ENCODE results near the gene LARGE1.

The LARGE1 gene

DNA sequence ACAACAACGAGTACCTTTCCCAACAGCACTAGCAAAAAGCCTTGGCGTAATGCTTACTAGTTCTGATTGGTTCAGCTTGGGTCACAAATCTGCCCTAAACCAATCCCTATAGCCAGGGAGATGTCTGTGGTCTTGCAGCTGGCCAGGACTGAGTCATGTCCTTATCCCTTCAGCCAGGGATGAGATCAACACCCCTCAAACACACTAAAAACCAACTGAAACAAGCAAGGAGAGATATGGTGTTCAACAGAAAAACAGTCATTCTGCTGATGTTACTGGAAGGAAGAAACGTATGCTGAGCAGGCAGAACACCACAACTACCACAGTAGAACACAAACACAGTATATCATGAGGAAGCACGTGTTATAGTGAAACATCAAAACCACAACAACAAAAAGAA, 375.6 kb downstream of the LARGE1 start:
- DNase-seq, result no peak

GRCh38 chr22:33542722-33543121, 377.6 kb downstream of the LARGE1 start:
- DNase-seq, result no peak

DNA sequence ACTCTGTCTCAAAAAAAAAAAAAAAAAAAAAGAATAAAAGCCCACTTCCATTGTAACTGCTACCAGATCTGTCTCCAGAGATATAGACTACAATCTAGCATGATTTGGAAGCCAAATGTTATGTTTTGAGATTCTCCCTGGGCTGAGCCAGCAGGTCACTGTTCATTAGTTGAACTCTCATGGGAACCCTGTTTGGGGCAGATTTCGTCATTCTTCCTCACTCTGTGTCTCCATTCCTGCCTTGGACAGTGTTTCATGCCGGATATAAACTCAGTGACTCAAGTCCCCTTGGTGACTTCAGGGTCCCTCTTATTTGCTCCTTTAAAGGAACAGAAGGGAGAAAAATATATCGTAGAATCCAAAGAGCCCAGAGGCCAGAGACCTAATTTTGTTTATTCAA, 378.1 kb downstream of the LARGE1 start:
- DNase-seq, result no peak

GRCh38 chr22:33539902-33540751, 380.1 kb downstream of the LARGE1 start:
- no peak for DNase-seq

DNA sequence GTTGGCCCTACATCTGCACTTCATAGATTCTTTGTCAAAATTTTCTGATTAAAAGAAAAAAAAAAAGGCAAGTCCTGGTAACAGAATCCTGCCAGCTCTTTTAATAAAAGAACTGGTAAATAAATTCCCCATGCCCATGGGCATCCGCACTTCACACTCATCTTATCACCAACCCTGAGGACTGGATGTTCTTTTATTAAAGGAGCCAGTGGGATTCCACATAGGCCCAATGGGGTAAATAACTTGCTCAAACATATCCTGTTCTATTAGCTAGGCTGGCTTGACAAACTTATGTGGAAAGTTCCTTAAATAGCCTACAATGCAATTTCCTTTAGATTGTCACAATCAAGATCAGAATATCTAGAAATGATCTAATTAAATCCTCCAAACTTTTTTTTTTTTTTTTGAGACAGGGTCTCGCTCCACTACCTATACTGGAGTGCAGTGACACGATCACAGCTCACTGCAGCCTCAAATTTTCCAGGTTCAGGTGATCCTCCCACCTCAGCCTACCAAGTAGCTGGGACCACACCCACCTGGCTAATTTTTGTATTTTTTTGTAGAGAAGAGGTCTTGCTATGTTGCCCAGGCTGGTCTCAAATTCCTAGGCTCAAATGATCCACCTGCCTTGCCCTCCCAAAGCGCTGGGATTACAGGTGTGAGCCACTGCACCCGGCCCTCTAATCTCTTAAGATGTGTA, 380.9 kb downstream of the LARGE1 start:
- no peak for DNase-seq

DNA sequence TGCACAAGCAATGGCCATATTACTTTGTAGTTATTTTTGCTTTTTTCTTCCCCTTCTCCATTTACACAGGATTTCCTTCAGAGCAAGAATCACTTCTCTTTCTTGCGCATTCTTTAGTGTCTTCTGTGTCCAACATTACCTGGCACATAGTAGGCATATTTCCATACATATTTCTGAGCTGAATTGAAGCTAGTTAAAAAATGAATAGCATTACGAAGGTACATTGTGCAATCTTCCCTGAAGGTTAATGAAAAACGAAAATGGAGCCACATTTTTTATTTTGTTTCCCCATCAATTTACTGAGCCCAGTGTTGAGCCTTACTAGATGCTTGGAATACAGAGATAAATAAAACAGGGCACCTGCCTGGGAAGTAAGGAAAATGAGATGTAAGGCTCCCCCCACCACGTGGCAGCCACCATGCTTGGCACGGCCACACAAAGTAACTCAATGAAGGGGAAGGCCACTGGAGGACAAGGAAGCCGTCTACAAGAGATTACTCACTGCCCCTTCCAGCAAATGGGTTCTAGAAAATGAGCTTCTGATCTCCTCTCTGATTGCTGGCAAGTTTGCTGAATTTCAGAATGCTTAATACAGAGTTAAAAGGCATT, 381.9 kb downstream of the LARGE1 start:
- DNase-seq, result no peak

GRCh38 chr22:33537059-33537458, 383.2 kb downstream of the LARGE1 start:
- DNase-seq, result no peak

DNA sequence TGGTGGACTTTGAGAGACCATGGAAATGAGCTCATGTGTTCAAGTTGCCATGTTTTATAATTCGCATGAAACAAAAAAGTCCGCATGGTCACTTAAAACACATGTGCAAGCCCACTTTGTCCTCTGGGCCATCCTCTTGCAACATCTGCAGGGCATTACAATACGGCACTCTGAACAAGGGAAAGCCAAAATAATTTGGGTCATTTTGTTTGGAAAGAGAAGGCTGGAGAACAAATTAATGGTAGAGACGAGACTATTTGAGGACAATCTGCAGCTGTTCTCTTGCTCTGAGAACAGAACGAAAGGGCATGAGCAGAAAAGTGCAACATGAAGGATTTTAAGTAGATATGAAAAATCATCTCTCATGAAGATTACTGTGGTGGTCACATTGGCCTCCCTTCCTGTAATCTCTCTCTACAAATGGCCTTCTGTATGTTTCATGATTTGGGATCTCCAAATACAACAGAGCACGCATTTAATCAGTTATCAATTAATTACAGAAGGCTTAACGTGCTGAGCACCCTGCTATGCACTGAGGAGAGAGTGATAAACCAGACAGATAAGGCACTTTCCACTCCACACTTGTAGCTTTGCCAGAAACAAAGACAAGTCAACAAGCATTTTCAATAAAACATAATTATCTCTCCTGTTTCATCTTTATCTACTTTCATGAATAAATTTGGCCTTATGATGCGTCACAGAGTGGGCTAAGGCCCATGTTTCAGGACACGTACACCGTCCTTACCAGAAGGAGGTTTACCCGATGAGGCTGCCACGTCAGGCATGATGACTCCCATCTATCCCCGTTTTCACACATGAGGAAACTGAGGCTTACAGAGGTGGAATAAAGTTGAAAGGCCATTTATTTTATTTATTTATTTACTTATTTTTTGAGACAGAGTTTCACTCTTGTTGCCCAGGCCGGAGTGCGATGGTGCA, 384.1 kb downstream of the LARGE1 start:
- DNase-seq, result no peak

DNA sequence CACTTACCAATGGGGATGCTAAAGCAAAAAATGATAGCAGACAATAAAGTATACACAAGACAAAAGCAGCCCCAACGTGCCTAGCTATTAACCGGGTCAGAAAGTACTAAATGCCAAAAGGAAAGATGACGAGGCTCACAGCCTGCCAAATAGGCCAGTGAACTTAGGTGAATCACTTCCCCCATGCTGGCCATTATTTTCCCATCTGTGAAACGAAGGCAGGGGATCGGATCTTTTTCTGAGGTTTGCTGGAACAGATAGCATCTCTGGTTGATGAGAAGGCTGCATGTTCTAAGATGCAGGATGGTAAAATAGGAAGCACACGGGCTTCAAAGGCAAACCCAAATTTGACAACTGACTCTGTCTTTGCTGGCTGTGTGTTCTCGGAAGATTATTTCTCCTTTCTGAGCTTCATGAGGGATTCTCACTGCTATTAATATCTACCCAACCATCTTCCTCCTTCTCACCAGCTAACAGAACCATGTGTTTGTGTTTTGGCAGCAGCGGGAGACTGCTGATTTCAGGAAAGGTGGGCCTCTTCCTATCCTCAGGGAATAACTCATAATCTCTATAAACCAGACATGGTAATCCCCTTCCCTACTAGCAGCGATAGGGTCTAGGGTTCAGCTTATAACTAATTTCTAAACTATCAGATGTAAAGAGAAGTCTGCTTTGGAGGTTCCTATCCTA, 390.7 kb downstream of the LARGE1 start:
- DNase-seq, result no peak

DNA sequence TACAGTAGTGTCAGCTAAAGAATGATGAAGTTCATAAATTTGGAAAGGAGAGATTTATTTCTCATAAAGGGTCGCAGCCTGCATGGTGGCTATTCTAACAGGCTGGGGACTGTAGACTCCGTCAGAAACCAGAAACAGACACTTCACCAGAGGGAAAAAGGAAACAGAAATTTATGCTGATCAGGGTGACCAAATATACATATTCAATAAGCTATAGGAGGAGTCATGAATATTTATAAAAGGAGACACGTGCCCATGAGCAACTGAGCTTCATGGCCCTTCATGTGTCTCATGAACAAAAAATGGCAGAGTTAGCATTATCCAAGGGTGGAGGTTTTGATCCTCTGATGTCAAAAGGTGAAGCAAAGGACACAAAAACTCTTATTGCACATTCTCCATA, 392.1 kb downstream of the LARGE1 start:
- no peak for DNase-seq

DNA sequence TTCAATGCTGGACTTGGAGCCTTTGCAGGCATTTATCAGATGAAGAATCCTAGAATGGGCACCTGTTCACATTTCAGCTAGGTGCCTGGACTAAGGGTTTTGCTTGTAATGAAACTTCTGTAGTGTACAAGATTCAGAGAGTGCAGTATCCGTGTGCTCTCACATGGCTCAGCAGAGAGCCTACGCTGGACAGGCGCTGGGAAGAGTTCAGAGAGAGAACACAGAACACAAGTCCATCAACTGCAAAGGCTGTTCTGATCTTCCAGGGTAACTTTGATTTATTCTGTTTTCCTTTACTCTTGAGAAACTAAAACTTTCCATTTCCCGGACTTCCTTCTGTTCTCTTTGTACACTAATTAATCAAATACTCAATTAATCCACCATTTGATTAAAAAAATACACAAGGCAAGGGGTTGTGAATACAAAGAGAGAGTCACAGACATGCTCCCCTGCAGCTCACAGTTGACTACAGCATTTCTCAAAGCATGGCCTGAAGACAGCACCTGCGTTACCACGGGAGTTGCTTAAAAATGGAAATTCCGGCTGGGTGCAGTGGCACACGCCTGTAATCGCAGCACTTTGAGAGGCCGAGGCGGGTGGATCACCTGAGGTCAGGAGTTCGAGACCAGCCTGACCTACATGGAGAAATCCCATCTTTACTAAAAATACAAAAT, 393.7 kb downstream of the LARGE1 start:
- no peak for DNase-seq

DNA sequence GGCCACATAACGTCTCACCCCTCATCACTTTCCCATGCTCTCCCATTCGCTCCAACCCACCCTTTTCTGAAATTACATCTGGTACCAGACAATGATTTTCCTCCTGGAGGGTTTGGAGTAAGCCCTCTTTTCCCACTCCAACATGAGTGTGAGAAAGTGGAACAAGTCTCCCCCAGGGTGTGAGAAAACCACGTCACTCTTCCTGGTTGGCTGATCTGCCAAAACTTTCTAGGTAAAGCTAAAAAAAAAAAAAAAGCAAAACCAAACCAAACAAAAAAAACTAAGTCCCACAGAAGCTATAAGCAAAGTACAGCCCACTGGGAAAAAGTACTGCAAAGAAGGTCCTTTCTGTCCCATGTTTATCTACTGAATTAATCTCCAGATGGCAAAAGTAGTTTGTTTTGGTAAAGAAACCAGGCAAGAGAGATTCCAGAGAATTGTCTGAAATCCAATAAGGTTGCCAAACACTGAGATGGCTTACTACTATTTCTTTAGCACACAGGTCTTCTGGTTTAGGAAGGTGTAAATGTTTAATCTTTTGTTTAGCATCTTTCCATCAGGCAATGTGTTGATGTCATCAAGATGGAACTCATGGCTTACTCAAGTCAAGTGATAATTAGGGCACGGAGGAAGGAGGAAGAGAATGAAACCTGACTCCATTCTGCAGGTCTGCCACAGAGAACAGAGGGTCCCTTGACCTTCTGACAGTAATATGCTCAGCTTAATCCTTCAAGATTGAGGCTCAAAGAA, 395.6 kb downstream of the LARGE1 start:
- DNase-seq, result no peak

DNA sequence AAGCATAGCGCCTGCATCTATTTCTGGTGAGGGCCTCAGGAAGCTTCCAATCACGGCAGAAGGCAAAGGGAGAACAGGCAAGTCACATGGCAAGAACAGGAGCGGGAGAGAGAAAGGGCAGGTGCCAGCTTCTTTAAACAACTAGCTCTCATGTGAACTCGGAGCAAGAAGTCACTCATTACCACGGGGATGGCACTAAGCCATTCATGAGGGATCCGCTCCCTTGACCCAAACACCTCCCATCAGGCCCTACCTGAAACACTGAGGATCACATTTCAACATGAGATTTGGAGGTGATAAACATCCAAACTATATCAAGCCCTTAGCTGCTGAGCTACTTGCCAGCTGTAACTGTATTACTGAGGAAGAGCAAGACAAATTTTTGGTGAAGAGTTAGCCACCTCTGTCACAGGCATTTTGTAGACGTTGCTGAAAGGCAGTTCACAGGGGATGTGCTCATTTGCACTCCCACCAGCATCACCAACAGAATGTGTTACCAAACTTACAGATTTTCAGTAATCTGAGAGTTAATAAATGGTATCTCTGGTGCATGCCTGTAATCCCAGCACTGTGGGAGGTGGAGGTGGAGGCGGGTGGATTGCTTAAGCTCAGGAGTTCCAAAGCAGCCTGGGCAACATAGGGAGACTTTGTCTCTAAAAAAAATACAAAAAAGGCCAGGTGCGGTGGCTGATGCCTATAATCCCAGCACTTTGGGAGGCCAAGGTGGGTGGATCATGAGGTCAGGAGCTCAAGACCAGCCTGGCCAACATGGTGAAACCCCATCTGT, 398.2 kb downstream of the LARGE1 start:
- DNase-seq, result no peak

- no peak for DNase-seq
Observed at GRCh38 chr22:33520904-33521780, 399.1 kb downstream of the LARGE1 start.

GRCh38 chr22:33519974-33520903, 400.0 kb downstream of the LARGE1 start:
- no peak for DNase-seq

- peak; percentile 3 for DNase-seq
Observed at GRCh38 chr22:33519071-33519973, 401.0 kb downstream of the LARGE1 start.

DNA sequence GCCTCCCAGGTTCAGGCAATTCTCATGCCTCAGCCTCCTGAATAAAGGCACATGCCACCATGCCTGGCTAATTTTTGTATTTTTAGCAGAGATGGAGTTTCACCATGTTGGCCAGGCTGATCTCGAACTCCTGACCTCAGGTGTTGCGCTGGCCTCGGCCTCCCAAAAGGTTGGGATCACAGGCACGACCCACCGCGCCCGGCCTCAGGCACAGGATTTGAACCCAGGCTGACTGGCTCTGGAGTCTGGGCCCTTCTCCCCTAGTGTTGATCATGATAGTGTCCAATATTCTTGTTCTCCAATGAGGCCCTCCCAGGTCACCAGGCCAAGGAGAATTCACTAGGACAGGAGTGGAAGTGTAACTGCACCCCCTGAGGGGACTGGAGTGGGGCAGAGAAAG, 401.9 kb downstream of the LARGE1 start:
- no peak for DNase-seq
